Measurements from ENCODE around the gene EEFSEC. TPM values are rescaled to one million over a fixed set of nuclear protein-coding genes. Genes with fewer than 3 reads are reported as not detected.

EEFSEC gene
- total RNA-seq, 1 donor from 2014 or later, result 23.4 TPM

DNA sequence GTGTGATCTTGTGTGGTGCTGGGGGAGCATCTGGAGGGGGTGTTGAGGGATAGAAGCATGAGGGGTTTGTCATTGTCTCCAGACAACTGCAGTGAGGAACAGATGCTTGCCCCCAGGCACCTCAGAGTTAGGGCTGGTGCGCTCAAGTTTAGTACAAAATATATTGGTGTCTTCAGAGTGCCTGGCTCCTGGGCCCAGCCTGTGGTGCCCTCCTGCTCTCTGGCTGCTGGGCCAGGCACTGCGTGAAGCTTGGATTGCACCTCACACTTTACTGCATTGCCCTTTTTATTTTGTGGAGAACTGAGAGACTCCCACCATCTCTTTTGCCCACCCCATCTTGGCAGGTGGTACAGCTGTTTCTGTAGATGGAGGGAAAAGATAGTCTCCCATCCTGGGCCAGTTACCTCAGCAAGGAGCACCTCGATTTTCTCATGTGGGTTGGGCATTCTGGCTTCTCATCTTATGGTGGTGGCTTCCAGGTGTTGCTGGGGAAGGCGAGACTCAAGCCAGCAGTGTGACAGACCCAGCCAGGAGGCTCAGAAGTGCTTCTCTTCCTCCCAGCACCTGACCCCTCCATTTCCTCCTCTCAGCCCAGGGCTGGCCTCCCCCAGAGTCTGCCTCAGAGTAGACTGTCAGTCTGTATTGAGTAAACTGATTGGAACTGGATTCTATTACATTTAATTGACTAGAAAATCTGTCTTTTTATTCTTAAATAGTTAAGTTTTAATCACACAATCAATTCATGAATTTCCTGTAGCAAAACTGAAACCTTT is 173.0 kb downstream of the EEFSEC start:
- Mint-ChIP-seq H3K4me3 (no peak overlapping the region), H3K27me3 (ENCODE audit: low read depth) (no peaks in the 10 kb centered on the region), H3K36me3 (ENCODE audit: low read depth) (no peaks in the 10 kb centered on the region)

DNA sequence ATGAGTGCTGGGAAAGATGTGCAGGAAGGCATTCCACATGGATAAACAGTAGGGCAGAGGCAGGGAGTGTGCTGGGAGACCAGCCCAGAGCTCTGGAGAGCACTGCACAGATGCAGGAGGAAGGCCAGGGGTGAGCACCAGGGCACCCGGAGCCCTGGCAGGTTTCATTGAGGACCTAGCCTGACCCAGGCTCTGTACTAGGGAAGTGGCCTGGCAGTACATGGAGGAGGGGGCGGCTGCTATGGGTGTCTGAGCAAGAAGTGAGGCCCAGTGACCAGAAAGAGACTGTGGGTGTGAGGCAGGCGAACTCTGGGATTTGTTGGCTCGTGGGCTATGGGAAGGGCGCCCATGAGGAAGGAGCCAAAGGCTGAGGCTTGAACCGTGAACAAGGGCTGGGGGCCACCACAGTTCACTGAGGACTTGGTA is 174.3 kb downstream of the EEFSEC start:
- no peak for DNase-seq (ENCODE audit: low read depth, low spot score)

More for the DNA sequence above, 173.0 kb downstream of the EEFSEC start:
- no peak for DNase-seq (ENCODE audit: low read depth, low spot score)
- H3K4me1 Mint-ChIP-seq, result no peaks in the 10 kb centered on the region
- no peak overlapping the region for H3K27ac Mint-ChIP-seq (ENCODE audit: unreplicated experiment)
- TF ChIP-seq, protein P1, sequence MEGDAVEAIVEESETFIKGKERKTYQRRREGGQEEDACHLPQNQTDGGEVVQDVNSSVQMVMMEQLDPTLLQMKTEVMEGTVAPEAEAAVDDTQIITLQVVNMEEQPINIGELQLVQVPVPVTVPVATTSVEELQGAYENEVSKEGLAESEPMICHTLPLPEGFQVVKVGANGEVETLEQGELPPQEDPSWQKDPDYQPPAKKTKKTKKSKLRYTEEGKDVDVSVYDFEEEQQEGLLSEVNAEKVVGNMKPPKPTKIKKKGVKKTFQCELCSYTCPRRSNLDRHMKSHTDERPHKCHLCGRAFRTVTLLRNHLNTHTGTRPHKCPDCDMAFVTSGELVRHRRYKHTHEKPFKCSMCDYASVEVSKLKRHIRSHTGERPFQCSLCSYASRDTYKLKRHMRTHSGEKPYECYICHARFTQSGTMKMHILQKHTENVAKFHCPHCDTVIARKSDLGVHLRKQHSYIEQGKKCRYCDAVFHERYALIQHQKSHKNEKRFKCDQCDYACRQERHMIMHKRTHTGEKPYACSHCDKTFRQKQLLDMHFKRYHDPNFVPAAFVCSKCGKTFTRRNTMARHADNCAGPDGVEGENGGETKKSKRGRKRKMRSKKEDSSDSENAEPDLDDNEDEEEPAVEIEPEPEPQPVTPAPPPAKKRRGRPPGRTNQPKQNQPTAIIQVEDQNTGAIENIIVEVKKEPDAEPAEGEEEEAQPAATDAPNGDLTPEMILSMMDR (conservative IDR thresholded peaks at IDR 0.05), result no peak
- H3K9me3 Mint-ChIP-seq, result no peaks in the 10 kb centered on the region

DNA sequence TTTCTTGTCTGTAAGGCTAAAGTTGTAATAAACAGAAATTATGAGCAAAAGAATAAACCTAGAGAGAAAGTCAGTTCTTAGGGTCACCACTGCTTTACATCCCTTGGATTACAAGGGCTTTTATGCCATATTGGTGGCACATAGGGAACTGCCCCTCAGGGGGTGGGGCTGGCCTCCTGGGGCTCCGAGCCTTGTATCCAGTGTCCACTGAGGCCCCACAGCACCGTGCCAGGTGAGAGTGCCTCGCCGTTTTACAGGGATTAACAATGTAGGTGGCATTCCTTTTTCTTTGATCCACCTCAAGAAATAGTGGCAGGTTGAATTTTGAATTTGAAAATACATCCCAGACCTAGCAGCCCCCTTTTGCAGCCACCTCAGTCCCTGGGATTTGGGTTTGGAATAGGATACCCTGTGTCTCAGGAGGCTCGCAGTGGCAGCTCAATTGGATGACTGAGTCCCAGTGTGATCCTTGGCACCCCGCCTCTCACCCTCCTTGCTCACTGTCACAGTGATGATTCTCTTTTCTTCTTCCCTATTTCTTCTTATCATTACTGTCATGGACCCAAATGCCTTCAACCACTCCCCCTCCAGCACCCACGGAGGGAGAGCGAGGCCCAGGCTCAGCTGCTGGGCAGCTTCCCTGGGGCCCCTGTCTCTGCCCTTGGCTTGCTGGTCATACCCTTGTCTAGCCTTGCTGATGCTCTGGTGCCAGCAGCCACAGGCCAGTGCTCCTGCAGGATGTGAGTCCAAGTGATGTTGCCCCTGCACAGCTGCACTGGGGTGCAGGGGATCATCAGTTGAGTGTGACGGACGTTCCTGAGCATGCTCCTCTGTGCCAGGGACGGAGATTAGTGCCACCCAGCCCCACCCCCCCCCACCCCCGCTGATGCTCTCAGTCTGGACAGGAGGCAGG is 175.5 kb downstream of the EEFSEC start:
- no peak for DNase-seq (ENCODE audit: low read depth, low spot score)
- no peaks in the 10 kb centered on the region for H3K9me3 Mint-ChIP-seq
- no peaks in the 10 kb centered on the region for H3K4me1 Mint-ChIP-seq
- no peak overlapping the region for H3K4me3 Mint-ChIP-seq
- peaks cover 2% of the 10 kb centered on the region for H3K27me3 Mint-ChIP-seq (ENCODE audit: low read depth)
- no peaks in the 10 kb centered on the region for H3K36me3 Mint-ChIP-seq (ENCODE audit: low read depth)
- TF ChIP-seq, protein P1 (conservative IDR thresholded peaks at IDR 0.05), result no peak
- H3K27ac Mint-ChIP-seq (ENCODE audit: unreplicated experiment), result no peak overlapping the region

More for the DNA sequence above, 174.3 kb downstream of the EEFSEC start:
- no peak overlapping the region for H3K27ac Mint-ChIP-seq (ENCODE audit: unreplicated experiment)
- no peaks in the 10 kb centered on the region for H3K9me3 Mint-ChIP-seq
- H3K4me1 Mint-ChIP-seq, result no peaks in the 10 kb centered on the region
- H3K4me3 Mint-ChIP-seq, result no peak overlapping the region
- no peaks in the 10 kb centered on the region for H3K36me3 Mint-ChIP-seq (ENCODE audit: low read depth)
- H3K27me3 Mint-ChIP-seq (ENCODE audit: low read depth), result no peaks in the 10 kb centered on the region
- TF ChIP-seq, protein P1 (conservative IDR thresholded peaks at IDR 0.05), result no peak

DNA sequence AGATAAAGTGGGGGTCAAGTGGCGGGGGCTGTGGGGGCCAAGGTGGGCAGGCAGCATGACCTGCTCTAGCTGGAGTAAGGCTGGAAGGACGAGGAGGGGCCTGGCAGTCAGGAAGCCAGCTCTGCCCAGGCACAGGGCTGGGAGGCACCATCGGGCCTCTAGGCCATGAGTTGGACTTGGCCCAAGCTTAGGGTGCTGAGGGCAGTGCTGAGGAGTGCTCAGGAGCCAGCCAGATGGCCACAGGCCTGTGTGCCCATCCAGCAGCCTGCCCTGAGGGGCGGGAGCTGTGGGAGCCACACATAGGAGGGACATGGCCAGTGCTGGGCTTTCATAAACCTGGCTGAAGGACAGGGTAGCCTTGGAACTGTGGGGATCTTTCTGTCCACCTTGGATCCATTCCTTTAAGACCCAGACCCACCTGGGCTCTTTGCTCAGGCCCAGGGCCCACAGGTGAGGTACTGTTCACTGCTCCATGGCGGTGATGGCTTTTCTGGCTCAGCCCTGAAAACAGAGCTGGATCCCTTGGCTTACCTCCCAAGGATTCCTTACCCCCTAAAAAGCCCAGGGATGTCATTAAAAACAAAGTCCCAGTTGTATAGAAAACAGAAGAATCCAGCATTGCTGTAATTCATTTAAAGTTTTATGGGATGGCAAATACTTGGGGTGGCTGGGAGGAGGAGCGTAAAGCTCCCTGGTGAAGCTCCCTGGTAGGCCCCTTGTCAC is 176.4 kb downstream of the EEFSEC start:
- Mint-ChIP-seq H3K4me1 (no peaks in the 10 kb centered on the region), H3K27ac (ENCODE audit: unreplicated experiment) (no peak overlapping the region), H3K4me3 (no peak overlapping the region), H3K27me3 (ENCODE audit: low read depth) (peaks cover 2% of the 10 kb centered on the region), H3K9me3 (no peaks in the 10 kb centered on the region), H3K36me3 (ENCODE audit: low read depth) (no peaks in the 10 kb centered on the region)
- DNase-seq (ENCODE audit: low read depth, low spot score), result no peak
- TF ChIP-seq, protein P1 (conservative IDR thresholded peaks at IDR 0.05), result no peak

DNA sequence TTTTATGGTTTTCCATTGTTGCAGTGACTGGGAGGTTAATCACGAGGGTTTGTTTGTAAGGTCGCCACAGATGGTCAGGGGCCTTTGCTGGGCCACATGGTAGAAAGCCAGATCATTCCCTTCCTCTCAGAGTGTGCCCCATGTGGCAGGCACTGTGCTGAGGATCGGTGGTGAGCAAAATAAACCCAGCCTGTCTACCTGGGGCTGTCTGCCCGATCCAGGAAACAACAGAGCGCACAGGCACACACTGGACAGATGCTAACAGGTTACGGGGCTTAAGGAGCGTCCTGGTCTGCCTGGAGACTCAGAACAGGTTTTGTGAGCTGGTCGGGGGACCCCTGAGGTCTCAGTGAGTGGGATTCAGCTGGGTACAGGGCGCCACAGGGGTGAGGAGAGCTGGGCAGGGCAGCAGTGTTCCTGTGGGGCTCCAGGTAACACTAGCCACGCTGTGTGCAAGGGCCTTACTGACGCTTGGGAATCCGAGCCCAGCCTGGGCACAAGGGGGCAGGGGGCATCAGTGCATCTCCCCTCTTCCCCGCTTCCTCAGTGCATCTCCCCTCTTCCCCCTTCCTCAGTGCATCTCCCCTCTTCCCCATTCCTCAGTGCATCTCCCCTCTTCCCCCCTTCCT is 177.0 kb downstream of the EEFSEC start:
- no peaks in the 10 kb centered on the region for H3K36me3 Mint-ChIP-seq (ENCODE audit: low read depth)
- no peak for DNase-seq (ENCODE audit: low read depth, low spot score)
- TF ChIP-seq, protein P1 (conservative IDR thresholded peaks at IDR 0.05), result no peak
- H3K4me1 Mint-ChIP-seq, result peaks cover 4% of the 10 kb centered on the region
- H3K27ac Mint-ChIP-seq (ENCODE audit: unreplicated experiment), result peak overlapping the region; percentile 60
- H3K27me3 Mint-ChIP-seq (ENCODE audit: low read depth), result peaks cover 4% of the 10 kb centered on the region
- H3K9me3 Mint-ChIP-seq, result no peaks in the 10 kb centered on the region
- H3K4me3 Mint-ChIP-seq, result no peak overlapping the region
